ENCODE results near the gene ATG2A.

Gene ATG2A

GRCh38 chr11:64900774-64901173, 16.2 kb downstream of the ATG2A start:
- no peak for FAIRE-seq

DNA sequence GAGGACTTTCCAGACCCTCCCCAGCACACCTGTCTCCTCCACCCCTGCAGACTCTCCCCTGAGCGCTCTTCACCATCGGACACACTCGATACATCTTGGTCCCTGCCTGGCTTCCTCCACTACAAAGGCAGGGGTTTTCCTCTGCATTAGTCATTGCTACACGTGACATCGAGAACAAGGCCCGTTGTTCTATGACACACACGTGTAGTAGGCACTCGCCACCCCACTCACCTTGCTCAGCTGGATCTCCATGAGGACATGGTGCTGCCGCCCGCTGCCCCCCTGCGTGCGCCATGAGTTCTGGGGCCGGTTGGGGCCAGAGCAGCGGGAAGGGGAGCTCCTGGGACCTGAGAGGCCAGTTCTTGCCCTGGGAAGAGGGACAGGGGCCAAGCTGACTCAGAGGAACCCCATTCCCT, 16.7 kb downstream of the ATG2A start:
- FAIRE-seq, result no peak

GRCh38 chr11:64898541-64898940, 18.5 kb downstream of the ATG2A start:
- no peak for FAIRE-seq

DNA sequence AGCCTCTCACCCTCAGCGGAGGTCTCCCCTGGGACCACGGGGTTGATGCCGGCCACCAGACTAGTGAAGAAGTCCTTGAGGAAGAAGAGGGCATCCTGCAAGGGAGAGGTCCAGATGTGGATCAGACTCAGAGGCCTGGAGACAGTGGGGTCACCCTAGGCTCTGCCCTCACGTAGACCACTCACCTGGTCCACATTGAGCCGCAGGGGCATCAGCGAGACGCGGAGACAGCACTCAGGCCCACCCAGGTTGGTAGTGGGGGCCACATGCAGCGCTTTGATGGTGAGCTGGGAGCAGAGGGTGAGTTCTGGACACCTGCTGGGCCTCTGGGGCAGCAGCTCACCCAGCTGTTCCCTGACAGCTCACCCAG, 18.9 kb downstream of the ATG2A start:
- no peak for FAIRE-seq

DNA sequence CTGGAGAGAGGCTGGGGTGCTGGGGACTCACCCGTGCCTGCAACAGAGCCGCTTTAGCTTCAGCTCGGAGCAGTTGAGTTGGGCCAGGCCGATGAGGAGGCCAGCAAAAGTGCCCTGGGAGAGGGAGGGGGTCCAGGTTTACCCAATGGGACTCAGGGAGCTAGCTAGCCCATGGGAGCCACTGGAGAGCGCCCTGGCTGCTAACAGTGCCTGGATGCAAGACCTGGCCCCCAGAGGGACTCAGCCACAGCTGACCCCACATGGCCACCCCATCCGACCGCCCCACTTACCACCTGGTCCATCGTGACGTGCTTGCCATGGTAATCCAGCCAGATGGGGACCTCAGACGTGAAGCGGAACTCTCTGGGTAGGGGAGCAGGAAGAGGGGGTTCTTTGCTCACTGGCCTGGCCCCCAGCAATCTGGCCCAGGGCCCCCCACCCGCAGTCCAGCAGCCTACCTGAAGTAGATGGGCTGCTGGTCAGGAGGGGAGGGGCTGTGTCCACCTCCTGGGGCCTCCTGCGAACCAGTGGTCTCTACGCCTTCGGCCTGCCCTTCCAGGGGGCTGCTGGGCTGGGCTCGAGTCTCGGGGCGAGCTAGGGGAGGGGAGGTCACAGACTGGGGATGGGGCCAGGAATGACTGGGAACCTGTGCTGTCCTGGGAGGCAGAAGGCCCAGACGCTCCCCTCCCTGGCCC, 19.5 kb downstream of the ATG2A start:
- no peak for FAIRE-seq

GRCh38 chr11:64896448-64897022, 20.5 kb downstream of the ATG2A start:
- FAIRE-seq, result no peak

- FAIRE-seq, result no peak
Observed at GRCh38 chr11:64894812-64895452, 22.1 kb downstream of the ATG2A start.

GRCh38 chr11:64894070-64894811, 22.8 kb downstream of the ATG2A start:
- FAIRE-seq, result no peak

GRCh38 chr11:64893194-64894069, 23.6 kb downstream of the ATG2A start:
- FAIRE-seq, result no peak

DNA sequence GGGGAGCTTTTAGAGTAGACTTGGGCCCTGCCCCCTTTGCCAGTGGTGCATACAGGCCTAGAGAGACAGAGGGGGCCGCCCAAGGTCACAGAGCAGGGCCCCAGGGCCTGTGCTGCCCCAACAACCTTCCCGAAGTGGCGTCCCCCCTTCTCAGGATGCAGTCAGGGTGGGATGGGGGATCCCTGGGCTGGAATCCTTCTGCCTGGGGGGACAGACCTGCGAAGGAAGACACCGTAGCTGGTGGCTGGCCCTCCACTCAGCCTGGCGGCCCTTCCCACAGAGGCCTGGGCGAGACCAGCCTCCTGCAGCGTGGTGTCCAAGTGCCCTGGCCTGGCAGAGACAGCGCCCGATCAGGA, 24.2 kb downstream of the ATG2A start:
- FAIRE-seq, result no peak

DNA sequence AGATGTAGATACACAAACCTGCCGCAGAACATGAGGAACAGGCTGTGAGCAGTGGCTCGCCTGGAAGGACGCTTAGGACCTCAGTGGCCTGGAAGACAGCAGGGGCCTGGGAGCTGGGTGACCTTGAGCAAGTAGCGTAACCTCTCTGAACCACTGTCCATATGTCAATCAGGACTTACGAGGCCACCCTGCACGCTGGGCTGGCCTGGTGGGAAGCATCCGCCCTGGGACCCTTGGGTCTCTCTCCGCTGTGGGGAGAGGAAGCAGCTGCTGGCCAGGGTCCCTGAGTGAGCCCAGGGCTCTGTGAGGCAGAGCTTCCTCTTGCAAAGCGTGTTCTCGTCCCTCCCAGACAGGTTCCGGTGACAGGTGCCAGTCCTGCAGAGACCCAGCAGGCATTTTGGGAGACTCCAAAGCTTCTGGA, 24.6 kb downstream of the ATG2A start:
- no peak for FAIRE-seq

DNA sequence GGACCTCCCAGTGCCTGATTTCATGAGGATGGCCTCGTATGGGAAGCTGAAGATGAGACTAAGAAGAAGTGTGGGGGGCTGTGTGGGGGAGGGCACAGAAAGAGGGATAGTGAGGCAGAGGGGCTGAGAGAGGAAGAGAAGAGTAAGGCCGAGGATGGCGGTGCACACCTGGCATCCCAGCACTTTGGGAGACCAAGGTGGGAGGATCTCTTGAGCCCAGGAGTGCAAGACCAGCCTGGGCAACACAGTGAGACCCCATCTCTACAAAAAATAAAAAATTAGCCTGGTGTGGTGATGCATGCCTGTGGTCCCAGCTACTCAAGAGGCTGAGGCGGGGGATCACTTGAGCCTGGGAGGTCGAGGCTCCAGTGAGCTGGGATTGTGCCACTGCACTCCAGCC, 25.1 kb downstream of the ATG2A start:
- FAIRE-seq, result no peak

- FAIRE-seq, result no peak
Observed at GRCh38 chr11:64891215-64891848, 25.7 kb downstream of the ATG2A start.

DNA sequence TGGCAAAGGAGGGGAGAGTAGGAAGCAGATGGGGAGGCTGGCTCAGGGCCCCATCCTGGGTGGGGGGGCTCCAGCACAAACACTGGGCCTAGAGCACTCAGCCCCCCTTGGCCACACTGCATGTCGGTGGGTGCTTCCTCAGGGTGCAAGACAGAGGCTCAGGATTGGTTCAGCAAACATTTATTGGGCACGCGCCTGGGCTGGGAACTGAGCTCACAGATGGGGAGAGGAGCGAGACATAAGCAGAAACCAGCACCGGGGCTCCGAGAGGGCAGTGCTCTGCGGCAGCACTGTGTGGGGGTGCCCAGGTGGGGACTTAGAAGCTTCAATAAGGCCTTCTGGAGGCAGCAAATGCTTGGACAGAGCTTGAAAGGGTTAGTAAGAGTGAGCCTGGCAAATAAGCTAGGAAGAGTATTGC, 26.5 kb downstream of the ATG2A start:
- FAIRE-seq, result no peak

DNA sequence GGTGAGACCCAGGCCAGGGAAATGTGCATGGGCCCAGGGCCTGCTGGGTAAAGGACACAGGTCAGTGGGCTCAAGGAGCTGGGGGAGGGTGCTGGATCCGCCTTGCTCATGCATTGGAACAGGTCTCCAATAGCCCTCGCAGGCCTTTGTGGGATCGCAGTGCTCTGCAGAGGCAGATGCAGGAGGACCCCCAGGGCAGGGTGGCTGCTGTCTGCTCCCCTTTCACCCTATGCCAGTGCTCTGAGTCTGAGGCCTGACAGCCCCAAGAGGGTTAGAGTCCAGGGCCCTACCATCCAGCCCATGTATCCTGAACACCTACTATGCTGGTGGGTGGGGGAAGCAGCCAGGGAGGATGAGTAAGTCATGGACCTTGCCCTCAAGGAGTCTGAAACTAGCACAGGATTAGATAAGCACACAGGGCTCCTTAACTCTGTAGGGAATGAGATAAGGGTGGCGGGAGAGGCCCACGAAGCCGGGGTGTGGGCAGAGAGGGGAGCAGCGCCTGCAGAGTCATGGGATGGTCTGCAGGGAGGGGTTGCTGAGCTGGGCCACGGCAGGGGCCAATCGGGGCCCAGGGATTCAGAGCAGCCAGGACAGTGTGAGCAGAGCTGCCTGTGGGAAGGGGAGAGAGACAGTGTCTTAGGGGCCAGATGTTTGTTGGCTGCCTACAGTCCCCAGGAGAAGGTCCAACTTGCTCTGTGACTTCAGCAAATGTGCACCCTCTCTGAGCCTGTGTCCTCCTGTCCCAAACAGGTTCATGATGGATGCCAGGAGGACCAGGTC, 28.1 kb downstream of the ATG2A start:
- no peak for FAIRE-seq

DNA sequence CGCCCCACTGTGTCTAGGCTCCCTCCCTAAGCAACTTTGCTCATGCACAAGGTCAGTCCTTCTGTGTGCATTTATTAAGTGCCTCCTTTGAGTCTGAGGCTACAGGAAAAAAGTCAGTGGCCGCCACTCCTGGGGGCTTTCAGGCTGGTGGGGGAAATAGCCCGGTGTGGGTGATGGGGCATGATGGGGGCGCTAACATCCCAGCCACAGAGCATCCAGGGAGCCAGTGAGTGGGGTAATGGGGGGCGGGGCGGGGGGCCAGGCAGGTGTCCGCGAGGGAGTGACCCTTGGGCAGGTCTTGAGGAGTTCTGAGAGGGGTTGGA, 28.6 kb downstream of the ATG2A start:
- FAIRE-seq, result no peak

DNA sequence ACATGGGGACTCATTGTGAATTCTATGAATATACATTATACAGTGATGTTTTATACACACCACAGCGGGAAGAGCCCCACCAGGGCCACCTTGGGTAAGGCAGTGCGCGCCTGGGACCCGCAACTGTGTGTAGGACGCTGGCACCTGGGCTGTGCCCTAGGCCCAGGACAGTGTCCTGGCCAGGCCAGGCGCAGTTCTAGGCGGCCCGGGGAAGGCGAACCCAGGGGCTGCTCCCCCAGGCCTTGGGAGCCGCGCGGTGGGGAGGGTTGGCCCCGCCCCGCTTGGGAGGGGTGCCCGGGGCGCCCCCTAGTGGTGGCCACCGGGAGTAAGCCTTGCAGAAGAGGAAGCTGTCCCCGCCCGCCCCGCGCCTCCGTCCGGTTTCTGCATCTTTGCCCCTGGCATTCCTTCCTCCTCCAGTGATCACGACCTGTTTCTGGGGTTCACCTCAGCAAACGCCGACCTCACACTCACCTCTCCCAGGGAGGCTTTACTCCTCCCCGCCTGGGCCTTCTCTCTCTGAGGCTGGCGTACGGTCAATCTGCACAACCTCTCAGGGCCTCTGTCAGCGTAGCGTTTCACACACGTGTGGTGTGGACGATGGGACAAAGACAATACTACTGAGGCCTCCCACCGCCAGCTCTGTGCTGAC, 29.1 kb downstream of the ATG2A start:
- FAIRE-seq, result no peak

- FAIRE-seq, result no peak
Observed at GRCh38 chr11:64887234-64887756, 29.7 kb downstream of the ATG2A start.

GRCh38 chr11:64885367-64886286, 31.4 kb downstream of the ATG2A start:
- no peak for FAIRE-seq

DNA sequence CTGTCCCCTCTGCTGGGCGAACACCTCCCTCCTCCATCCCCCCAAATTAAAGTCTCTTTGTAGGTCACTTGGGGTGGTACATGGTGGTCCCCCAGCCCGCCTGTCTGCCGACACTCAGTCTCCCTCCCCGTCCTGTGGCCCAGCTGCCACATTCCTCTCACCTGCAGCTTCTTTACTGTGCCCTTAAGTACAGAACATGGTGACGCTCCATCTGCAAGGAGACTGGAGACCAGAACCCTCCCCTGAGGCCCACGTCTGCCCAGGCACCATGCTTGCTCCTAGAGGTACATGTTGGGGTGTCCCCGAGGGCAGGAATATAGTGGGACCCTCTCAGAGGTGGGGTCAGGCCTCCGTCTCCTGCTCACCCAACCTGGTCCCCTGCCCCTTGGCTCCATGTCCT, 33.0 kb downstream of the ATG2A start:
- FAIRE-seq, result no peak

Measured in endometrium (tissue), 2 donors.